CD4-positive, alpha-beta T cell treated with Interleukin-15 for 4 hours (primary cell): ENCODE results near the gene RNF135.
"Not testable (repeated sequence)": the region's sequence is repeated elsewhere in the genome, so short reads cannot be mapped to it uniquely, and the experiment has no call there.

Source experiments
- DNase-seq: peaks from one replicate; pipeline ENCODE4 v3.0.0-alpha.2; 2020; ENCODE audit warnings: low spot score

Gene RNF135

GRCh38 chr17:30956764-30957374 lies 14.0 kb upstream of the RNF135 start:
- no peak for DNase-seq

GRCh38 chr17:30957741-30958140 lies 13.1 kb upstream of the RNF135 start:
- DNase-seq, result no peak

DNA sequence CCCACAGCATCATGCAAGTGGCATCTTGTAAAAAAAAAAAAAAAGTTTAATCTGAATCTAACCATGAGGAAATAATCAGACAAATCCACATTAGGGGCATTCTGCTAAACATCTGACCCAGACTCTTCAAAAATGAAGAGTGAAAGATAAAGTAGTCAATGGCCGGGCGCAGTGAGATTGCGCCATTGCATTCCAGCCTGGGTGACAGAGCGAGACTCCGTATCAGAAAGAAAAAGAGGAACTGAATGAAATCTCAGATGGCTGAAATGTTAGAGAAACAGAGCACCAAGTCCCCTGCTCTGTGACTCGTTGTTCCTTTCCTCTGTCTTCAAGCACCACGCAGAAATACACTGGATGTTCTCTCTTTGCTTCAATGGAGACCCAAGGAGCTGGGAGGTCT lies 12.7 kb upstream of the RNF135 start:
- DNase-seq, result no peak

GRCh38 chr17:30961209-30962188 lies 9.3 kb upstream of the RNF135 start:
- no peak for DNase-seq

DNA sequence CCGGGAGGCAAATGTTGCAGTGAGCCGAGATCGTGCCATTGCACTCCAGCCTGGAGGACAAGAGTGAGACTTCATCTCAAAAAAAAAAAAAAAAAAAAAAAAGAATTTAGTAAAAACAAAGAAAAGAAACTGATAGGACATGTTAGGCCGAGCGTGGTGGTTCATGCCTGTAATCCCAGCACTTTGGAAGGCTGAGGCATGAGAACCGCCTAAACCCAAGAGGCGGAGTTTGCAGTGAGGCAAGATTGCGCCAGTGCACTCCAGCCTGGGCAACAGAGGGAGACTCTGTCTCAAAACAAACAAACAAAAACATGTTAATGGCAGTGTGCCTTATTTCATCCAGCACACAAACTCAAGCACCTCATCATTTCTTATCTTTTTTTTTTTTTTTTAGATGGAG lies 6.5 kb upstream of the RNF135 start:
- DNase-seq, result not testable (repeated sequence)

DNA sequence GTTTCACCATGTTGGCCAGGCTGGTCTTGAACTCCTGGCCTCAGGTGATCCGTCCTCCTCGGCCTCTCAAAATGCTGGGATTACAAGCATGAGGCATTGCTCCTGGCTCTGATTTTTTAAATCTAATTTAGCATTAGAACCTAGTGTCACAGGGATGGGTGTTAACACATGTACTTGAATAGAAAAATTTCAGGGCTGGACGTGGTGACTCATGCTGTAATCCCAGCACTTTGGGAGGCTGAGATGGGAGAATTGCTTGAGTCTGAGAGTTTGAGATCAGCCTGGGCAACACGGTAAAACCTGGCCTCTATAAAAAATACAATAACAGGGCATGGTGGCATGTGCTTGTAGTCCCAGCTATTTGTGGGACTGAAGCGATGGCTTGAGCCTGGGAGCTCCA lies 6.0 kb upstream of the RNF135 start:
- DNase-seq, result no peak

- DNase-seq, result no peak
Measured at GRCh38 chr17:30965686-30966085, 5.2 kb upstream of the RNF135 start.

DNA sequence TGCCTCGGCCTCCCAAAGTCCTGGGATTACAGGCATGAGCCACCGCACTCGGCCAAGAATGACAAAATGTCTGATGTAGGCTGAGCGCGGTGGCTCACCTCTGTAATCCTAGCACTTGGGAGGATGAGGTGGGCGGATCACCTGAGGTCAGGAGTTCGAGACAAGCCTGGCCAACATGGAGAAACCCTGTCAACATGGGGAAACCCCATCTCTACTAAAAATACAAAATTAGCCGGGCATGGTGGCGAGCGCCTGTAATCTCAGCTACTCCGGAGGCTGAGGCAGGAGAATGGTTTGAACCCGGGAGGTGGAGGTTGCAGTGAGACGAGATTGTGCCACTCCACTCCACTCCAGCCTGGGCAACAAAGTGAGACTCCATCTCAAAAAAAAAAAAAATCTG lies 2.9 kb upstream of the RNF135 start:
- not testable (repeated sequence) for DNase-seq

GRCh38 chr17:30969989-30970830 lies 629 bp upstream of the RNF135 start:
- DNase-seq, result no peak

DNA sequence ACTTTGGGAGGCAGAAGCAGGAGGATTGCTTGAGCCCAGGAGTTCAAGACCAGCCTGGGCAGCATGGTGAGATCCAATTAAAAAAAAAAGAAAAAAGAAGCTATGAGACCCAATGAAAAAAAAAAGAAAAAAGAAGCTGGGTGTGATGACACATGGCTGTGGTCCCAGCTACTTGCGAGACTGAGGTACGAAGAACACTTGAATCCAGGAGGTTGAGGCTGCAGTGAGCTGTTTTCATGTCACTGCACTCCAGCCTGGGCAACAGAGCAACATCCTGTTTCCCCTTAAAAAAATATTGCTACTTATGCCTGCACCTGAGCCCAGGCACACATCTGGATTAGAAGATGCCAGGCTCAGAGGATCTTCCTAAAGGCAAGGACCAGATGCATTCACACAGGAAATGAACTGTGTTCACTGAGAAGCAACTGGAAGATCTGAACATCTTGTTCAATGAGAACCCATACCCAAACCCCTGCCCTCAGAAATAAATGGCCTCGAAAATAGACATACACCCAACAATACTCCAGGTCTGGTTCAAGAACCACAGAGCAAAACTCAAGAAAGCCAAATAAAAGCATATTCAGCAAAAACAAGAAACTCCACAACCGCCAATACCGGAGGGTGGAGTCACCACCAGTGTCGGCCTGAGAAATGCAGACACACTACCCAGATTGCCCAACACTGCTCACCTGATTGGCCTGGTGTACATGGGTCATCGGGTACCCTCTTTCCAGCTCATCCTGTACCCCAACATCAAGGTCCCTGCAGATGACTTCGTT lies 4.4 kb downstream of the RNF135 start:
- DNase-seq, result no peak

DNA sequence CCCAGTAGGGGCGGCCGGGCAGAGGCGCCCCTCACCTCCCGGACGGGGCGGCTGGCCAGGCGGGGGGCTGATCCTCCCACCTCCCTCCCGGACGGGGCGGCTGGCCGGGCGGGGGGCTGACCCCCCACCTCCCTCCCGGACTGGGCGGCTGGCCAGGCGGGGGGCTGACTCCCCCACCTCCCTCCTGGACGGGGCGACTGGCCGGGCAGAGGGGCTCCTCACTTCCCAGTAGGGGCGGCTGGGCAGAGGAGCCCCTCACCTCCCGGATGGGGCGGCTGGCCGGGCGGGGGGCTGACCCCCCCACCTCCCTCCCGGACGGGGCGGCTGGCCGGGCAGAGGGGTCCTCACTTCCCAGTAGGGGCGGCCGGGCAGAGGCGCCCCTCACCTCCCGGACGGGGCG lies 9.1 kb downstream of the RNF135 start:
- DNase-seq, result not testable (repeated sequence)

GRCh38 chr17:30981531-30982519 lies 11.0 kb downstream of the RNF135 start:
- DNase-seq, result no peak

GRCh38 chr17:30982855-30983254 lies 12.0 kb downstream of the RNF135 start:
- no peak for DNase-seq

GRCh38 chr17:30990458-30990857 lies 19.6 kb downstream of the RNF135 start:
- DNase-seq, result no peak

- DNase-seq, result no peak
Measured at GRCh38 chr17:30992551-30992950, 21.7 kb downstream of the RNF135 start.

GRCh38 chr17:30995347-30995746 lies 24.5 kb downstream of the RNF135 start:
- no peak for DNase-seq

DNA sequence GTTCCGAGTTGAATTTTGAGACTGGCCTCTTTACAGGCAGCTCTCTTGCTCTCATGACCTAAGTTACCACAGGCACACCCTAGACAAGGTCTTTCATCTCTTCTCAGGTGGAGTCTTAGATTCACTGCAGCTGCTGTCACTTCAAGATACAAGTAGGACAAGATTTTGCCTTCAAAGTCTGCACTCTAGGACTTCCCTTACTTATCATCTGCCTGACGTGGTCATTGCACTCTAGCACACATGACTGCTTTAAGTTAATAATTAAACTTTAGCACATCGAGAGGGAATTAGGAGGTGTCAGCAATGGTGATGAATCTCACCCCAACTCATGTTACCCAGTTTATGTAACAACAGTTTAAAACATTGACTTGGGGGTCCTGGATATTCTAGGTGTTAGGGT lies 25.6 kb downstream of the RNF135 start:
- no peak for DNase-seq

DNA sequence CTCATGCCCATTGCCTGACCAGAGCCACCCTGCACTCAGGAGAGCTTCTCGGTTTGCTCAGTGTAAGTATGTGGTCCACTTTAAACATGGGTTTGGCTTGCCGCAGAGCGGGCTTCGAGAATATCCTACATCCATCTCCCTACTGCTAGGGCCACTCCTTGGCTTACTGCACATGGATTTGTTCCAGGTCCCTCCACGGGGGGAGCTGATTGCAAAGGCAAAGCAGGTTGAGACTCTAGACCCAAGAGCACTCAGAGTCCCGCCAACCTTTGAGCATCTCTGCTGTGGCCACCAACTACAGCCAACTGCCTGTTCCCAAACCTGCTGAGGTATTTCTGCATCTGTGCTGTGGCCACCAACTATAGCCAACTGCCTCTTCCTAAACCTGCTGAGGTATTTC lies 26.4 kb downstream of the RNF135 start:
- DNase-seq, result no peak

- no peak for DNase-seq
Measured at GRCh38 chr17:30997842-30998241, 27.0 kb downstream of the RNF135 start.

GRCh38 chr17:31002047-31002446 lies 31.2 kb downstream of the RNF135 start:
- no peak for DNase-seq
